SHP77 treated with DMSO at 0.1 percent for 48 hours (cell line): Measurements from ENCODE around the gene LRRIQ1.
"Not testable (repeated sequence)": the region's sequence is repeated elsewhere in the genome, so short reads cannot be mapped to it uniquely, and the experiment has no call there.

Source experiments
- DNase-seq: peaks from one replicate; lab custom pipeline; 2025; lab: John Stamatoyannopoulos, UW

The LRRIQ1 gene, protein sequence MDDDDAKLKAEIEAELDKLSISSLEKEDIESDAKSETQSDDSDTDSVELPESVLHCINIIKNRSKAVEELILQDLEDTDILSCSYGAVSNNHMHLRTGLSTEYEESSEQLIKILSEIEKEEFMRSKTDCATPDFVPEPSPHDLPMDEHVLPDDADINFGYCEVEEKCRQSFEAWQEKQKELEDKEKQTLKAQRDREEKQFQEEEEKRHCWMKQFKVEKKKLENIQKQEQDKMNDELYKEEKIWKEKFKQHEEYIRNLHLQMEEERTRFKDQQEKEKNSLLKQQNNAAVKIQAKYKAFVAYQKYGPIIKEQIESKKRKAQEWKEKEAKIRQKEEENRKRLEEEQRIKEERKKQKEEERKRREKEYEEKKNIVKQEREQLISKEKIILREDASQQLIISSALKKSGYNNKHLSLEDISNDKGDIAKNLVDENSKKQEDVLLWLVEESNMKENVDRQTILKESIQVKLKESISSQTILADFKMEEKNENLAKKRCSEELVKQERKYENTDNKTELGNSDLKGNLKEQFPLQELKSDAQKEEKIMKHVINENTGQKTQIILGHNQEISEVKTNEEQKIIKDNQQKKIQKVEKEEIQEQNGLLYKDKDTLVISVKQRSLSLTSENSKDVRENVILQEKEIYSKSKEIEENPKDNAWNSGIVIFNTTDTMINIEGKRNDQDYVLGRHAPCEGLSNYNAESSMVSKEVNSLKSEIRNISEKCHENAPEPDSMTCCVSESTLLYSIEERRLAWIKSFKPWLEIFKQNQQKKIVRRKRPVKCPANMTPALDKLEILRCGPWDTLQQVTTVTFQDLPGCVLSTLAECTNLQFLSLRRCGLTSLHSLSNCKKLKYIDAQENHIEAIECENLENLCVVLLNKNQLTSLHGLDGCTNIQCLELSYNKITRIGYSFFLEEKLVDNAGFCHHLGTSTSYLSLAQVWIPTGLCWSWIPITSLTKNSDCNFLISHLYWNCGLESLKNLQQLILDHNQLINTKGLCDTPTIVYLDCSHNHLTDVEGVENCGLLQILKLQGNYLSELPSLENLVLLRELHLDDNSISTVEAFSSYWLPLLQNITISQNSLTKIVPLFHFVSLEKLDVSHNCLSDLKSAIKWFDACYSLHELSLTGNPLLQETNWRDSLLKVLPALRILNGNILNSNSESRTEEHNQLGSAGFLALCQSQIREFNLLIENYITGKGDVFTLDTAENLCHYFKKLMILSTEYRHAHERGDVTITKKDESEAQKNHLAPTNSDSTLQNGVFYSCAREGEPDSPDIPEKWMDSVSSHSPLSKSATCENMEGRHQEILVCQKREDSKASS (N-terminal part only)

DNA sequence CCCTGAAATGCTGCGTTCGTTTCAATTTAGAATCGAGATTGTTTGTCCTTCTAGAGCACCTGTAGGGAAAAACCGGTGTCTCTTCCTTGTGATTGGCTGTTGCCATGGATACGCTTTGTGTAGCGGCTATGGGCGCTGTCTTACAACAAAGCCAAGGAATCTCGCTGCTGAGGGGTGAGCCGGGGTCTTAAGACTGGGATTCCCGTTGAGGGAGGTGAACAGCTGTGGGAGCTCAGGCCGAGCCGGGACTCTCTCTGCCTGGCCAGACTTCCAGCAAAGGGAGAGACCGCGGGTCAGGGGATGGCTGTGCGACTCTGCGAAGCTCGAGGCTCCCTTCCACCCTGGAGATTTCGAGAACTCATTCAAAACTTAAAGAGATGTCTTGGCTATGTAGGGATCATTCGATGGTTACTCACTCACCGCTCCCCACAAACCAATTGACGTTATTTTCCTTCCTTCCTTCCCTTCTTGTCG is at the start of gene LRRIQ1, which contains the start of gene TSPAN19:
LRRIQ1 (plus strand) TSS at position 118 of the 474 bp plus-strand sequence. CDS start 1,826 bp downstream, outside the sequence.
TSPAN19 (minus strand) TSS at position 44 of the 474 bp plus-strand sequence. CDS start 6,331 bp downstream, outside the sequence.
- peak; percentile 90 for DNase-seq

DNA sequence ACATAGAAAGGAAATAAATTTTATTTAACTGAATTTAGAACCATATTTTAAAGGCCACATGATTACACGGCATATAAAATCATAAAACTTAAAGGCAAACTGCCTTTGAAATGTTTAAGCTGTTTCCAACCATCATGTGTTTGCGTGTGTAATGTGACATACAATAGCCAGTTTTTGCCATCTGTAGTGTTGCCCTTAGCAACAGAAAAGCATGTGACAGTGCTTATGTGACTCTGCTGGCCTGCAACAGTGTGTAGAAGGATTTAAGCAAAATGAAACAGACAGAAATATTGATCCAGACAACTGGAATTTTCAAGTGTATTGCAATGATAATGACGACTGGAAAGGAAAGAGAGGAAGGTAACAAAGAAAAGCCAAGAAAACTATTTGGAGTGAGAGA is 49.6 kb upstream of the LRRIQ1 start:
- DNase-seq: peak; percentile 8

DNA sequence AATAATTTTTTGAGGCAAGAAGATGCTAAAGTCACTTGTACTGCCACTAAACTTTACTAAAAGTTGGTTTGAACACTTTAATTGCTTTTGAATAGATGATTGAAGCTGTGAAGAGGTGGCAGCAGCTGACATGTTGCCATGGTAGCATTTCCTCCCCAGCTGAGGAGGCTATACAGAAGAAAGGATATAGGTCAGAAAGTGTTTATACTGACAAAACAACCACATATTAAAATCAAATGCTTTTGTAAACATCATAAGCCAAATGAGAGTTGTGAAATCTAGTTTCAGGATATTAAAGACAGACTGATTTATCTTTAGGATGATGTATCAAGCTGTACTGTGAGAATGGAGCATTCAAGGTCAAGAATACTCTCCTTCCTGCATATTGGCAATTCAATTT is 41.7 kb upstream of the LRRIQ1 start:
- DNase-seq: no peak

DNA sequence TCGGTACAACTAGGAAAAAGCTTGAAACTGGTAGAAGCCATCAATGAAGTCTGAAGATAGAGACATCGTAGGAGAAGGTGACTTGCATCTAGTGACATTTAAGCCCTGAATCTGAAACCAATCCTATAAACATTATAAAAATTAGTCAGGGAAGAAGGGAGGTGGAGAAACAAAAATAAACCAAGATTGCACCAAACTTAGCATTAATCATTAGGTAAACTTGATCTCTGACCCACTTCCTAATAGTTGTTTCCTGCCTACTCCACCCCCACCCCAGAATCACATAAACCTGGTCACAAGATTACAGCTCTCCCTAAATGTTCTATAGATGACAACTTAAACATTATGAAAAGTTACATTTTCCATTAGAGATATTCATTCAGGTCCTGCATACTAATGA is 40.5 kb upstream of the LRRIQ1 start:
- no peak for DNase-seq

DNA sequence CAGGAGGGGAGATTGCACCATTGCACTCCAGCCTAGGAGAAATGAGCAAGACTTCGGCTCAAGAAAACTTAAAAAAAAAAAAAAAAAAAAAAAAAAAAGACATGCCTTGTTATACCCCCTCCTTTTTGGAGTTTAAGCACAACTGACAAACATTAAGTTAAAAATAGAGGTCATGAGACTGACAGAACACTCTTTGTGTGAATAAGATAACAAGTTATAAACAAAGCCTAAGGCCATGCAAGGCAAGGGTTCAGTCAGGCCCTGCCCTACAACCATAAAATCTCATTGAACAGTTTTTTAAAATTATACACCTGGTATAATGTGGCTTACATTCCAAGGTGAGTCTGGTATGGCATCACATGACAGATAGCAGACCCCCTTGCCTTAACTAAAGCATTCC is 39.4 kb upstream of the LRRIQ1 start:
- DNase-seq: no peak

DNA sequence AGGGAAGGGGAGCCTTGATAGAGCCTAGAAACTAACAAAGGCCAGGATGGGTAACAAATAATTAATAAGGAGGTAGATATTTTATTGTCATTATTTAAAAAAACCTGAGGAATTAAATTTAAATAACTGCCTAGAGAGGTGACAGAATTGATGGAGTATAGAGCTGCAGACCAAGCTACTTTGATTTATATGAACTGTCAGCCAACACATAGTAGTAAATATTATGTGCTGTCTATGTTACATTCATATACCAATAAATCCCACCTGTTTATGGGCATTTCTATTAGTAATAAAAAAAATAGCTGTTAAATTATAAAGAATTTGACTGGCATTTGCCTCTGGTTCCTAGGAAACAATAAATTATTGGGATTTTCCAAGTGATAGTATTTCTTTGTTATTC is 37.8 kb upstream of the LRRIQ1 start:
- DNase-seq: no peak

DNA sequence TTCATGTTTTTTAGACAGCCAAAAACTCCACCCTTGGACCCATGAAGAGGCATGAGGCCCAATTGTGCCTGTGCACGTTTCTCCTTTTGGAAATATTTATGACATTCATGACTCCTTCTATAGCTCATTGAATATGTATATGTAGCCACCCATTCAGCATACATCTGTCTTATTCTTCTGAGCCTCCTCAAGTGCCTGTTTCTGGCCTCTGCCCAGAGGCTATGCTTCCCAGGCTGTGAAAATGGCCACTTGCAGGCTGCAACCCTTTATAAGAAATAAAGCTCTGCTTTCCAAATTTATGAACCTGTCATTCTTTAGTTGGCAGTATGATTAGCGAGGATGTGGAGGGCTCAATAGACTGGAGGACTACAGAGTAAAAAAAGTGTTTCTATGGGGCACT is 35.4 kb upstream of the LRRIQ1 start:
- no peak for DNase-seq

DNA sequence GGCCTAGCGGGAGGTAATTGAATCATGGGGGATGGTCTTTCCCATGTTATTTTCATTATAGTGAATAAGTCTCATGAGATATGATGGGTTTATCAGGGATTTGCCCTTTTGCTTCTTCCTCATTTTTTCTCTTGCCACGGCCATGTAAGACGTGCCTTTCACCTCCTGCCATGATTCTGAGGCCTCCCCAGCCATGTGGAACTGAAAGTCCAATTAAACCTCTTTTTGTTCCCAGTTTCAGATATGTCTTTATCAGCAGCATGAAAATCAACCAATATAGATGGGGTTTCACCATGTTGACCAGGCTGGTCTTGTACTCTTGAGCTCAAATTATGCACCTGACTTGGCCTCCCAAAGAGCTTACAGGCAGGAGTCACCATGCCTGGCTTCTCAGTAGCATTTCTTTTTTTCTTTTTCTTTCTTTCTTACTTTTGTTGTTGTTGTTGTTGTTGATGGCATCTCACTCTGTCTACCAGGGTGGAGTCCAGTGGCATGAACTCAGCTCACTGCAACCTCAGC is 33.3 kb upstream of the LRRIQ1 start:
- DNase-seq: no peak

DNA sequence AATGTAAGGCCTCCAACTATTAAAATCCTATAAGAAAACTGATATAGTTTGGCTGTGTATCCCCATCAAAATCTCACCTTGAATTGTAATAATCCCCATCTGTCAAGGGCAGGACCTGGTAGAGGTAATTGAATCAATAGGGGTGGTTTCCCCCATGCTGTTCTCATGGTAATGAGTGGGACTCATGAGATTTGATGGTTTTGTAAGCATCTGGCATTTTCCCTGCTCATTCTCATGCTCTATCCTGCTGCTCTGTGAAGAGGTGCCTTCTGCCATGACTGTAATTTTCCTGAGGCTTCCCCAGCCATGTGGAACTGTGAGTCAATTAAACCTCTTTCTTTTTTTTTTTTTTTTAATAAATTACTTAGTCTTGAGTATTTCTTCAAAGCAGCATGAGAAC is 31.9 kb upstream of the LRRIQ1 start:
- DNase-seq: no peak

DNA sequence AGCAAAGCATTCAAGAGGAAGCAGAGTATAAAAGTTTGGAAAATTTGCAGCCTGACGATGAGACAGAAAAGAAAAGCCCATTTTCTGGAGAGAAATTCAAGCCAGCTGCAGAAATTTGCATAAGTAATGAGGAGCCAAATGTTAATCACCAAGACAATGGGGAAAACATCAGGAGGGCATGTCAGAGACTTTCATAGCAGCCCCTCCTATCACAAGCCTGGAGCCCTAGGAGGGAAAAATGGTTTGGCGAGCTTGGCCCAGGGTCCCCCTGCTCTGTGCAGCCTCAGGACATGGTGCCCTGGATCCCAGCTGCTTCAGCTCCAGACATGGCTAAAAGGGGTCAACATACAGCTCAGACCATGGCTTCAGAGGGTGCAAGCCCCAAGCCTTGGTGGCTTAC is 31.1 kb upstream of the LRRIQ1 start:
- DNase-seq: not testable (repeated sequence)

DNA sequence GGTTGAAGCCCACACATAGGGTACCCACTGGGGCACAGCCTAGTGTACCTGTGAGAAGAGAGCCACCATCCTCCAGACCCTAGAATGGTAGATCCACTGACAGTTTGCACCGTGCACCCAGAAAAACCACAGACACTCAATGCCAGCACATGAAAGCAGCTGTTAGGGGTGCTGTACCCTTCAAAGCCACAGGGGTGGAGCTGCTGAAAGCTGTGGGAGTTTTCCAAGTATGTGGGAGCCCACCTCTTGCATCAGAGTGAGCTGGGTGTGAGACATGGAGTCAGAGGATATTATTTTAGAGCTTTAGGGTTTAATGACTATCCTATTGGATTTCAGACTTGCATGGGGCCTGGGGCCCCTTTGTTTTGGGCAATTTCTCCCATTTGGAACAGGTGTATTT is 30.5 kb upstream of the LRRIQ1 start:
- no peak for DNase-seq

DNA sequence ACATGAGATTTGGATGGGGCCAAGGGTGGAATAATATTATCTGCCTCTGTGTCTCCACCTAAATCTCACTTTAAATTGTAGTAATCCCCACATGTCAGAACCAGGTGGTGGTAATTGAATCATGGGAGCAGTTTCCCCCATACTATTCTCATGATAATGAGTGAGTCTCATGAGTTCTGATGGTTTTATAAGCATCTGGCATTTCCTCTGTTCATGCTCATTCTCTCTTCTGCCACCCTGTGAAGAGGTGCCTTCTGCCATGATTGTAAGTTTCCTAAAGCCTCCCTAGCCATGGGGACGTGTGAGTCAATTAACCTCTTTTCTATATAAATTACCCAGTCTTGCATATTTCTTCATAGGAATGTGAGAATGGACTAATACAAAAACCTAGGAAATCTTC is 29.9 kb upstream of the LRRIQ1 start:
- no peak for DNase-seq

DNA sequence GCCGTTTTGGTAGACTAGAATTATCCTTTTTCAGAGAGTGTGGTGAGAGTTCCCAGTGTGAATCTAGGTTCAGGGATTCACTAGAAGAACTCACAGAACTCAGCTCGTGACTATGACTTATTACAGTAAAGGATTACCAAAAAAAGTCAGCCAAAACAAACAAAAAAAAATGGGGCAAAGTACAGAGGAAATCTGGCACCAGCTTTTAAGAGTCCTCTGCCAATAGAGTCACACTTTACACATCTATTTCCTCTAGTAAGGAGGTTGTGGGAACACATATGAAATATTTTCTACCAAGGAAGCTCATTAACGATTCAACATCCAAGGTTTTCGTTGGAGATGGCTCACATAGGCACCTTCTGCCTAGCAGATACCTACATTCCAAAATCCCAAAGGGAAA is 28.3 kb upstream of the LRRIQ1 start:
- DNase-seq: no peak

DNA sequence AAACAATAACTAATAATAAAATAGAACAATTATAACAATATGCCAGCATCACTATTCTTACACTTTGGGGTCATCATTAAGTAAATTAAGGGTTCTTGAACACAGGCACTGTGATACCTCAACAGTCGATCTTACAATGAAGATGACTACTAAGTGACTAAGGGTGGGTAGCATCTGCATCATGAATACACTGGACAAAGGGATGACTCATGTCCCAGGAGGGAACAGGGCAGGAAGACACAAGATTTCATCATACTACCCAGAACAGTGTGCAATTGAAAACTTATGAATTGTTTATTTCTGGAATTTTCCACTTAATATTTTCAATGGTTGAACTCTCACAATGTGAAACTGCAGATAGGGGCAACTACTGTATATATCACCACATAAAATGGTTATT is 19.7 kb upstream of the LRRIQ1 start:
- no peak for DNase-seq

DNA sequence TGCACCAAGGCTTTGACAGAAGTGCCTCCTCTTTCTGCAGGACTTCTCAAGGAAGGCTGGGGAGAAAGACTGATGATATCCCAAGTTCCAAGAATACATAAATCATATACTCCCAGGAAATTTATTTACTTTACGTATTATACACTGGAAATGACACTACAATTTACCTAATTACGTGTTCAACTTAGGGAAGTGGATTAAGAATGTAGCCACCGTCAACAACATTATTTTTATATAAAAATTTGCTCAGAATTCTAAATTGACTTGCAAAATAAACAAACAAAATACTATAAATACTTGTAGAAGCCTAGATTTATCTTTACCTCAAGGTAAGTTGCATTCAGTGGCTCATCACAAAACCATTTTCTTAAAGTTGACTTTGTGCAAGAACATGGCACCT is 19.0 kb upstream of the LRRIQ1 start:
- no peak for DNase-seq

DNA sequence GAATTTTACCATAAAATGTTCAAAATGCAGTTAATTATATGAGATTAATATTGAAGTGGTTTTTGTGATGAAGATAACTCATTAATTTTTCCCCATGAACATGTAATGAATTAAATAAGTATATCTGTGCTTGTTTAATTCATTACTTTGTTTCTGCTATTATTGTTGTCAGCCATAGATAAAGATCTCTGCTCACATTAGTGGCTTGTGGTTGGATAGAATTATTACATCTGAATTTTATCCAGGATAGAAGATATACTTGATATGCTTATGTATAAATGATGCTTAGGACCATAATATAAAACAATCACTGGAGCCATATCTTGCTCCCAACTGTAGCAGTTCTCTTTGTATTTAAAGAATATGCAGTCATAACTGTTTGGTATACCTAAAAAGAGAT is 18.5 kb upstream of the LRRIQ1 start:
- no peak for DNase-seq

DNA sequence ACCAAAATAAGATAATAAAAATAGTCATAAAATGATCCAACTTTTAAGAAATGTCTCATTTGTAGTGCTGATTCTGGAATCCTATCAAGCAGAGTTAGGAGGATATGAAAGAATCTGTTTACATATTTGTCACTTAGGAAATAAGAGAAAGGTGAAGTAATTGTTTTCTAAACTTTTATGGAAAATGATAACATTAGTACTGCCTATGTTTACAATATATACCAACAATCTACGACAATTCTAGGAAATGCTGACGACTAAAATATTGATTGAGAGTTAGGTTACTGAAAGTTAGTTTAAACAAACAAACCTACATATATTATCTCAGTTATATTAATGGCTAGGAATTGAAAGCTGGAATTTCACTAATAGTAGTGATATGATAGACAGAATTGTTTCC is 18.1 kb upstream of the LRRIQ1 start:
- no peak for DNase-seq

DNA sequence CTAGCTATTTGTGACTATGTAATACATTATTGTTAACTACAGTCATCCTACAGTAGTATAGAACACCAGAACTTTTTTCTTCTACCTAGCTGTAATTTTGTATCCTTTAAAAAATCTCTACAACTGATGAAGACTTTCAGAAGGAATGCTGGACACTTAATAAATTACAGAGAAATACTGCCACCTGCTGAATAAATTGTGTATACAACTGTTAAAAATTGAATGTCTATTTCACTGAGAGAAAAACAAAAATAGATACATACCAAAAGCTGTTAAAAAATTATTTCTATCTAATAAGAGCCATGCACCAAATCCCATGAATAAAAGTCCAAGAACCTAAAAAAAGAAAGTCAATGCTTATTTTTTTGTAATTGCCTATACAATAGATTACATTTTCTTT is 6.7 kb upstream of the LRRIQ1 start:
- DNase-seq: peak; percentile 10

DNA sequence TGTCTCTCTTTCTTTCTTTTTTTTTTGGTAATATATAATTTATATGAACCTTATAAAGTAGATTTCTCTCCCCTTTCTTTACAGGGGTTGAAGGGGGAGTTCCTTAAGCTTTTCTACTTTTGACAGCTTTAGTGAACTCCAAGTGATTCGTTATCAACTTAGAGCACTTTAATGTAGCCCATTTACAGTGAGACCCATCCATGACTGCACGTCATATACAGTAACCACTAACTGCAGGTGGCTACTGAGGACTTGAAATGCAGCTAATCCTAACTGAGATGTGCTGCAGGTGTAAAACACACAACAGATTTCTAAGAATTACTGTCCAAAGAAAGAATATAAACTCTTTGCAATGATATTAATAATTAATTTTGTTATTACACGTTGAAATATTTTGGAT is 582 bp downstream of the LRRIQ1 start:
- DNase-seq: no peak

DNA sequence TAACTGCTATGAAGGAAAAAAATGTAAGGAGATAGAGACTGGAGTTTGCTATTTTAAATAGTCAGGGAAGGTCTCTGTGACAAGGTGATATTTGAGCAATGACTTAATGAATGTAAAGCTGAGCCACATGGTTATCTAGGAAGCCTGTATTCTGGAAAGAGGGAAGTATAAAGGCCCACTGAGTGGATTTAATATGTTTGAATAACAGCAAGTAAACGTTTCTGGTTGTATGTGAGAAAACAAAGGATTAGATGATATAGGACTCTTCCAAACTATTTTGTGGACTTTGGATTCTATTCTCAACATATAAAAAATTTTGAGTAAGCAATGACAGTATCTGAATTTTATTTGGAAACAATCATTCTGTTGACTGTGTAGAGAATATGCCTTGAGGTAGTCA is 5.2 kb downstream of the LRRIQ1 start:
- no peak for DNase-seq

DNA sequence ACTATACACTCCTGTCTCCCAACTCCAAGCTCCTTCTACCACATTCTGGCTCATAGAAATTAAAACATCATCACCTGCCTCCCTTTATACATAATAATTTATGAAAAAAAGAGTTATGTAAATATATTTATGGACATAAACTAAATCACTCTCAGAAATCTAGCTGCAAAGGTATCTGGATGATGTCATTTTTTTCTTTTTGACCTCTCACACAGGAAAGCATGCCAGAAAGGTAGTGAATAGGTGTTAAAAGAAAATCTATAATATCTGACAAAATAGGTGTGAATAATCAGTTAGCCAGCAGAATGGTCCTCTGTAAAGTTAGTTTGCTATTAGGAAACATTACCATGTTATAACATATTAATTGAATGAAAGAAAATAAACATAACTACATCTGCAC is 7.7 kb downstream of the LRRIQ1 start:
- no peak for DNase-seq
